Chondrocyte (in vitro differentiated cells): ENCODE data around the gene NAGPA. TPM values are rescaled to one million over a fixed set of nuclear protein-coding genes. Genes with fewer than 3 reads are reported as not detected.
"Not testable (repeated sequence)": the region's sequence is repeated elsewhere in the genome, so short reads cannot be mapped to it uniquely, and the experiment has no call there.

Experiments used
- DNase-seq: peaks from one replicate; pipeline ENCODE4 v3.0.0; 2021; ENCODE audit warnings: mixed read lengths, low spot score
- H3K27ac Mint-ChIP-seq: one replicate; pipeline ENCODE4 v1.8.0; 2021; ENCODE audit warnings: mild to moderate bottlenecking, moderate library complexity, mixed read lengths; ENCODE audit not compliant: unreplicated experiment
- H3K27me3 Mint-ChIP-seq: 2 replicates; pipeline ENCODE4 v1.8.0; 2021; ENCODE audit warnings: low read depth, mixed read lengths
- H3K36me3 Mint-ChIP-seq: 2 replicates; pipeline ENCODE4 v1.8.0; 2021; ENCODE audit warnings: low read depth, mixed read lengths
- H3K4me1 Mint-ChIP-seq: 2 replicates; pipeline ENCODE4 v1.8.0; 2021; ENCODE audit warnings: low read depth, mild to moderate bottlenecking, mixed read lengths
- H3K4me3 Mint-ChIP-seq: one replicate; pipeline ENCODE4 v1.8.0; 2021; ENCODE audit warnings: mild to moderate bottlenecking, moderate library complexity, mixed read lengths; ENCODE audit not compliant: unreplicated experiment
- H3K9me3 Mint-ChIP-seq: 2 replicates; pipeline ENCODE4 v1.8.0; 2021; ENCODE audit warnings: low read depth, mixed read lengths
- CTCF ChIP-seq: fragments of 200-600 bp; sonication (generic); IDR thresholded peaks from 2 replicates; pipeline ENCODE4 v1.5.0; 2021; ENCODE audit warnings: antibody characterized with exemption, mild to moderate bottlenecking, moderate library complexity
- long read RNA-seq: library from polyadenylated mRNA; stranded (forward); transcript quantifications from one replicate; pipeline ENCODE4 v2.0.0, GENCODE V29; 2021
- total RNA-seq: library from RNA; stranded (reverse); gene quantifications from 3 replicates; pipeline ENCODE4 v1.2.1, GENCODE V29; 2021

The NAGPA gene
- 10.1 to 11.8 TPM (median 11.3 TPM) in 3 replicates for total RNA-seq
- long read RNA-seq, transcript NAGPA-201 (10 exons, 2,202 nt): major isoform, 18 of 31 reads
- long read RNA-seq, partial matches to known transcripts: 6 of 31 reads
- long read RNA-seq, other reads (novel, unspliced or antisense): 7 of 31 reads

DNA sequence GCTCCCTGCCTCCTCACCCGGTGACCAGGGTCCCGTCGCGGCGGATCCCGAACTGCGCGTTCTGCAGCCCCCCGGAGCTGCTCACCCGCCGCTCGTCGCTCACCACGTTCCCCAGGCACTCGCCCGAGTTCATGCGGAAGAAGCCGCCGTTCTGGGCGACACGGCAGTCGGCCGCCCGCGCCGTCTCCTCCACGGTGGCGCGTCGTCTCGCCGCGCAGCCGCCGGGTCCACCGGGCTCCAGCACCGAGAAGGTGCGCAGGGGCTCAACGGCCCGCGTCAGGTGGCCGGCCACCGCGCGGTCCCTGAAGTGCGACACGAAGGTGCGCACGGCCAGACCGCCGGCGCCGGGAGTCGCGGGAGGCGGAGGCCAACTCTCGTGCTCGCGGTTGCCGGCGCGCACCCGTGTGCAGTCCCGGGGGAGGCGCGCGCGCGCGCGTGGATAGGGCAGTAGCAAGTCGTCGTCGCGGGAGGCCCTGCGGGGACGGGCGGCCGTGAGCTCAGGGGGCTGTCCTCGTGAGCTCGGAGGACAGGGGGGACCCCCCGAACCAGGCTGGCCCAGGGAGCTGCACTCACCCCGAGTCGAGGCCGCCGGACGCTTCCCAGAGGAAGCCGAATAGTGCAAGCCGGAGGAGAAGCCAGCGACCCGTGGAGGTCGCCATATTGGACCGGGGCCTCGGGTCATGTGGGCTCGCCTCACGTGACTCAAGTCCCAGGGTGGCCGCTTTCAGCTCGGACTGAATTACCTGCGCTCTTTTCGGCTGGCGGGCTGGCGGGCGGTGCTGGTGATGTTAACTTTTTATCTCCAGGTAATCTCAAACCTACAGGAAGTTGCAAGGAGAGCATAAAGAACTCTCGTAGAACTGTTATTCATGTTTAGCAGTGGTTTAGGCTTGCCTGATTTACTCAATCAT, at the start of gene NAGPA:
Gene NAGPA, minus strand, starts transcription at position 680 of the 911 bp plus-strand sequence. Its CDS starts 21 bp downstream, at position 659.
- Mint-ChIP-seq H3K36me3 (peaks cover 3% of the 10 kb centered on the region), H3K4me3 (peak within 1 kb of the TSS; percentile 85), H3K4me1 (peaks cover 16% of the 10 kb centered on the region), H3K9me3 (no peaks in the 10 kb centered on the region), H3K27ac (peak within 1 kb of the TSS; percentile 89), H3K27me3 (no peaks in the 10 kb centered on the region)
- DNase-seq: peak; percentile 94
- TF ChIP-seq CTCF: no peak

DNA sequence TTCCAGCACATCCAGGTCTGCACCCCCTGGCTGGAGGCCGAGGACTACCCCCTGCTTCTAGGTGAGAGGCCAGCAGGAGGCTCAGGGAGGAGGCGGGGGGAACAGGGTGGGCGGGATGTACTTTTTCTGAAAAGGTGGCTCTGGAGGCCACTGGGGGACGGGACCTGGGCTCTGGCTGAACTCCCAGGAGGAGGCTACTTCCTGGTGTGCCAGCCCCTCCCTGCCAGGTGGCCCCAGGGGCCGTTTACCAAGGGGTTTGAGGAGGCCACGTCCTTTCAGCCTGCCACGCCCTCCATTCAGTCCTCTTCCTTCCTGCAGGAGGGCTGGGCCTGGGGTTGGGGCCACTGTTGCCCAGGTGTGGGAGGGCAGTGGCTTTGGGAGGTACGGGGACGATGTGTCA, 47.3 kb upstream of the NAGPA start:
- H3K27ac Mint-ChIP-seq, H3K4me3 Mint-ChIP-seq: not testable (repeated sequence)

GRCh38 chr16:5080461-5080860, 46.7 kb upstream of the NAGPA start:
- not testable (repeated sequence) for H3K9me3 Mint-ChIP-seq, H3K4me1 Mint-ChIP-seq, DNase-seq, H3K27ac Mint-ChIP-seq, H3K4me3 Mint-ChIP-seq, H3K27me3 Mint-ChIP-seq
- H3K36me3 Mint-ChIP-seq: peaks cover 14% of the 10 kb centered on the region

More for the DNA sequence above, 47.3 kb upstream of the NAGPA start:
- H3K27me3 Mint-ChIP-seq, H3K4me1 Mint-ChIP-seq, H3K9me3 Mint-ChIP-seq, DNase-seq: not testable (repeated sequence)
- H3K36me3 Mint-ChIP-seq: peaks cover 12% of the 10 kb centered on the region

DNA sequence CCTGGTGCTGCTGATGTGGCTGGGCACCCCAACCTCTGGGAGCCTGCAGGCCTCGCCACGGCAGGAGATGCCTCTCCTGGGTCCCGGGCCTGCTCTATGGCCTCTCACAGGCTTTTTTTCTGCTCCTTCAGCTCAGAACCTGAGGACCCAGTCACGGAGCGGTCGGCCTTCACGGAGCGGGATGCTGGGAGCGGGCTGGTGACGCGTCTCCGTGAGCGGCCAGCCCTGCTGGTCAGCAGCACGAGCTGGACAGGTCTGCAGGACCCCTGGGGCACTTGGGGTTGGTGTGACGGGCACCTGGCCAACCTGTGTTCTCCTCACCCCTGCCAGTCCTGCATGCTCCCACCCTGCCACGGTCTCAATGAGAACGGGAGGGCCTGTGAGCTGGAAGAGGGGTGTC, 44.9 kb upstream of the NAGPA start:
- peaks cover 14% of the 10 kb centered on the region for H3K36me3 Mint-ChIP-seq
- no peak overlapping the region for H3K4me3 Mint-ChIP-seq
- TF ChIP-seq CTCF: no peak
- H3K27me3 Mint-ChIP-seq: no peaks in the 10 kb centered on the region
- DNase-seq: no peak
- no peaks in the 10 kb centered on the region for H3K9me3 Mint-ChIP-seq
- no peaks in the 10 kb centered on the region for H3K4me1 Mint-ChIP-seq
- no peak overlapping the region for H3K27ac Mint-ChIP-seq

DNA sequence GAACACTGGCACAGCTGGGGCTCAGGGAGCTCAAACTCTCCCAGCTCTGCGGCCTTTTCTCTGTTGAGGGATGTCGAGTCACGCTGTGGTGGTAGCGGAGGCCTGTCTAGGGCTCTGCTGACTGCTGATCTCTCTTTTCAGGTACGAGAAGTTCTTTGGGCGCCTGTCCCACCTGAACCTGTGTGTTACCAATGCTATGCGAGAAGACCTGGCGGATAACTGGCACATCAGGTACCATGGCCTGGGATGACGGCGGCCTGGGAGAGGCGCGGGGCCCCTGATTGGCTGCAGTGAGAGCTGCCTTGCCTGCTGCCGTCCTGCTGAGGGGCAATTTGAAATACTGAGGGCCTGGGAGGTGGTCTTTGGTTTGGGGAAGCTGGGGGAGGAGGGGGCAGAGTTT, 43.6 kb upstream of the NAGPA start:
- Mint-ChIP-seq H3K27ac (no peak overlapping the region), H3K36me3 (peaks cover 12% of the 10 kb centered on the region), H3K27me3 (no peaks in the 10 kb centered on the region), H3K4me1 (peaks cover 12% of the 10 kb centered on the region), H3K4me3 (no peak overlapping the region), H3K9me3 (no peaks in the 10 kb centered on the region)
- DNase-seq: no peak
- TF ChIP-seq CTCF: no peak

DNA sequence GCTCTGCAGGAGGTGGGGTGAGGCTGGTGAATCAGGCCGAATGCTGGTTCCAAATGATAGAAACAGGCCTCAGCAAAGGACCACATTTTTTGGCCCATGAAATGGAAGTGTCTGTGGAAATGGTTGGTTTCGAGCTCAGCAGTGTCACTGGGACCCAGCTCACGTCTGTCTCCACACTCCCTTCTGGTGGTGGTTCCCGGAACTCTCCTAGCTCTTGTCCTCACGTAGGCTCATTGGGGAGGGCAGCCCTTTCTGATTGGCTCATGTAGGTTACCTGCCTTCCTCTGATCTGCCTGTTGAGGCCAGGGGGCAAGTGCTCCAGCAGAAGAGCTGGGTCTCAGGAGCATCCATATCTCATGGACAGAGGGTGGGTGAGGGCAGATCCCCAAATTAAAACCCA, 41.9 kb upstream of the NAGPA start:
- Mint-ChIP-seq H3K4me1 (peaks cover 22% of the 10 kb centered on the region), H3K27ac (no peak overlapping the region), H3K9me3 (no peaks in the 10 kb centered on the region)

GRCh38 chr16:5073771-5074170, 40.0 kb upstream of the NAGPA start:
- not testable (repeated sequence) for H3K27ac Mint-ChIP-seq, H3K36me3 Mint-ChIP-seq, H3K9me3 Mint-ChIP-seq, H3K27me3 Mint-ChIP-seq, H3K4me3 Mint-ChIP-seq
- peak; percentile 27 for DNase-seq
- peaks cover 22% of the 10 kb centered on the region for H3K4me1 Mint-ChIP-seq

More for the DNA sequence above, 41.9 kb upstream of the NAGPA start:
- no peak overlapping the region for H3K4me3 Mint-ChIP-seq
- H3K36me3 Mint-ChIP-seq: peaks cover 10% of the 10 kb centered on the region
- TF ChIP-seq CTCF: no peak
- no peaks in the 10 kb centered on the region for H3K27me3 Mint-ChIP-seq
- peak; percentile 34 for DNase-seq
